ENCODE measurements around the gene SORBS2.

Gene SORBS2

GRCh38 chr4:185780472-185780871, 31.5 kb downstream of the SORBS2 start:
- DNase-seq (ENCODE audit: low read depth): no peak
- H3K4me3 ChIP-seq (ENCODE audit: low read depth, low read length): no peak overlapping the region
- TF ChIP-seq CTCF (IDR thresholded peaks at IDR 0.05; ENCODE audit: insufficient read depth, low read depth, low read length, missing control alignments): no peak

- DNase-seq (ENCODE audit: low read depth): no peak
- no peak for TF ChIP-seq CTCF (IDR thresholded peaks at IDR 0.05; ENCODE audit: insufficient read depth, low read depth, low read length, missing control alignments)
- no peak overlapping the region for H3K4me3 ChIP-seq (ENCODE audit: low read depth, low read length)
Measured at GRCh38 chr4:185779517-185779916, 32.5 kb downstream of the SORBS2 start.

GRCh38 chr4:185778307-185778706, 33.7 kb downstream of the SORBS2 start:
- no peak for DNase-seq (ENCODE audit: low read depth)
- TF ChIP-seq CTCF (IDR thresholded peaks at IDR 0.05; ENCODE audit: insufficient read depth, low read depth, low read length, missing control alignments): no peak
- no peak overlapping the region for H3K4me3 ChIP-seq (ENCODE audit: low read depth, low read length)

GRCh38 chr4:185775792-185776555, 36.0 kb downstream of the SORBS2 start:
- no peak for TF ChIP-seq CTCF (IDR thresholded peaks at IDR 0.05; ENCODE audit: insufficient read depth, low read depth, low read length, missing control alignments)
- no peak for DNase-seq (ENCODE audit: low read depth)
- no peak overlapping the region for H3K4me3 ChIP-seq (ENCODE audit: low read depth, low read length)

- no peak for DNase-seq (ENCODE audit: low read depth)
- H3K4me3 ChIP-seq (ENCODE audit: low read depth, low read length): no peak overlapping the region
- TF ChIP-seq CTCF (IDR thresholded peaks at IDR 0.05; ENCODE audit: insufficient read depth, low read depth, low read length, missing control alignments): no peak
Measured at GRCh38 chr4:185774845-185775680, 36.9 kb downstream of the SORBS2 start.

- no peak for TF ChIP-seq CTCF (IDR thresholded peaks at IDR 0.05; ENCODE audit: insufficient read depth, low read depth, low read length, missing control alignments)
- no peak for DNase-seq (ENCODE audit: low read depth)
- H3K4me3 ChIP-seq (ENCODE audit: low read depth, low read length): no peak overlapping the region
Measured at GRCh38 chr4:185774131-185774653, 37.8 kb downstream of the SORBS2 start.
